Endometrial microvascular endothelial cells (primary cell): ENCODE results near the gene PAX8. TPM values are rescaled to one million over a fixed set of nuclear protein-coding genes. Genes with fewer than 3 reads are reported as not detected.

Experiments
- in situ Hi-C: cut with HindIII; loops from 2 replicates; pipeline ENCODE4 v1.10.0; 2017; ENCODE audit warnings: low sequenced_read_pairs, low pct_unique_long_range_greater_than_20kb; ENCODE audit errors: inconsistent ontology term
- total RNA-seq: library from RNA; depleted of rRNA; stranded (reverse); fragments of >200 nt; gene quantifications from one replicate; pipeline ENCODE4 v1.2.3, GENCODE V29; 2015; ENCODE audit errors: inconsistent ontology term

Gene PAX8
- total RNA-seq, 1 donor from 2014 or later, result 0.28 TPM

GRCh38 chr2:113198790-113199612 lies 79.7 kb downstream of the PAX8 start:
- in situ Hi-C loops, result no loop called here

- in situ Hi-C loops, result no loop called here
Measured at GRCh38 chr2:113198048-113198789, 80.5 kb downstream of the PAX8 start.

- in situ Hi-C loops, result no loop called here
Measured at GRCh38 chr2:113197347-113198047, 81.2 kb downstream of the PAX8 start.

GRCh38 chr2:113196839-113197238 lies 81.9 kb downstream of the PAX8 start:
- in situ Hi-C loops, result no loop called here

- in situ Hi-C loops, result no loop called here
Measured at GRCh38 chr2:113195923-113196501, 82.7 kb downstream of the PAX8 start.

- in situ Hi-C loops, result no loop called here
Measured at GRCh38 chr2:113192459-113193100, 86.1 kb downstream of the PAX8 start.

DNA sequence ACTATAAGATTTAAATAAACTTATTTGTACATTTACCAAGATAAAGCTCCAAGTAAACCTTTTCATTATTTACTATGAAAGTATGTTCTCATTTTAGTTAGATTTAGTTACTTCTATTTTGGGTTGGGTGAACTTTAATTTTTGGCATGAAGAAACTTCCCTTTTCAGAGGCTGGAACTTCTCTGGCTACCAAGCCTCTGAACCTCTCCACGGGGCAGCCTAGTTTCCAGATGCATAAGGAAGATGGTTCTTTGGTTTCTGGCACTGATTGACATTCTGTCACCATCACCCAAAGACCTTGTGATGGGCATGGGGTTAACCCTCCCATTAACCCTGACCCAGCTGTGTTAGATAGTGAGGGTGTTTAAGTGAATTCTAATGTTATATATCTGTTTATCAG lies 87.8 kb downstream of the PAX8 start:
- in situ Hi-C loops, result no loop called here

GRCh38 chr2:113187771-113188170 lies 91.0 kb downstream of the PAX8 start:
- in situ Hi-C loops, result no loop called here

GRCh38 chr2:113186433-113186796 lies 92.3 kb downstream of the PAX8 start:
- in situ Hi-C loops, result no loop called here

- in situ Hi-C loops, result no loop called here
Measured at GRCh38 chr2:113185664-113186432, 92.9 kb downstream of the PAX8 start.

GRCh38 chr2:113184531-113185230 lies 94.0 kb downstream of the PAX8 start:
- in situ Hi-C loops, result no loop called here

DNA sequence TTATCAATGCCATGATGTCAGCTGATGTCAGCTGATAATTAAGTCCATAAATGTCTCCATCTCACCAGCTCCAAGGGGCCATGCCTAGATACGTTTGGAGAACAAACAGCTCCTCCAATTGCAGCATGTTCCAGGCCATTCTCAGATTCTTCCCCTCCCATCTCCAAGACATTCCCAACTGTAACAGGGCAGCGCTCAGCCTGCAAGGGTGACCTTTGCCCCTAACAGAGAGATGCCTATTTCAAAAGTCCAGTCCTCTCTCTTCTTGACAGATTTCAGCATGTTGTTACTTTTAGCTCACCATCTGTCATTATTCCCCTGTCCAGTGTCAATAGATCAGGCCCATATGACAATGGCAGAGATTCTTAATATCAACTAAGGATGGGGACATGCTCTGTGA lies 95.0 kb downstream of the PAX8 start:
- in situ Hi-C loops, result no loop called here

DNA sequence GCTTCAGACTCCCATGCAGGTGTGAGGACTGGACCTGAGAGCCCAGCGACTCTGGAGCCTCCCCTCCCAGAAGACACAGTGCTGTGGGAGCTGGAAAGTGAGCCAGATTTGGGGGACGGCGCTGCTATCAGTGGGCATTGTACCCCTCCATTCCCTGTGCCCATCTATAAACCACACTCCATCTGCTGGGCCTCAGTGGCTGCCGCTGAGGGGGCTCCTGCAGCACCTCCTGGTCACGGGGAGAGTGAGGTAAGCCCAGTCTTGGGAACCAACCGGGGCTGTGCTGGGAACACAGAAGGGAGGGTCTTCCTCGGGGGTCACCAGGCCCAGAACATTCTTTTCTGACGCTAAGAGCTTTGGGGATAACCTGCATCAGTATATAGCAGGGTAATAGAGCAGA lies 95.5 kb downstream of the PAX8 start:
- in situ Hi-C loops, result no loop called here

DNA sequence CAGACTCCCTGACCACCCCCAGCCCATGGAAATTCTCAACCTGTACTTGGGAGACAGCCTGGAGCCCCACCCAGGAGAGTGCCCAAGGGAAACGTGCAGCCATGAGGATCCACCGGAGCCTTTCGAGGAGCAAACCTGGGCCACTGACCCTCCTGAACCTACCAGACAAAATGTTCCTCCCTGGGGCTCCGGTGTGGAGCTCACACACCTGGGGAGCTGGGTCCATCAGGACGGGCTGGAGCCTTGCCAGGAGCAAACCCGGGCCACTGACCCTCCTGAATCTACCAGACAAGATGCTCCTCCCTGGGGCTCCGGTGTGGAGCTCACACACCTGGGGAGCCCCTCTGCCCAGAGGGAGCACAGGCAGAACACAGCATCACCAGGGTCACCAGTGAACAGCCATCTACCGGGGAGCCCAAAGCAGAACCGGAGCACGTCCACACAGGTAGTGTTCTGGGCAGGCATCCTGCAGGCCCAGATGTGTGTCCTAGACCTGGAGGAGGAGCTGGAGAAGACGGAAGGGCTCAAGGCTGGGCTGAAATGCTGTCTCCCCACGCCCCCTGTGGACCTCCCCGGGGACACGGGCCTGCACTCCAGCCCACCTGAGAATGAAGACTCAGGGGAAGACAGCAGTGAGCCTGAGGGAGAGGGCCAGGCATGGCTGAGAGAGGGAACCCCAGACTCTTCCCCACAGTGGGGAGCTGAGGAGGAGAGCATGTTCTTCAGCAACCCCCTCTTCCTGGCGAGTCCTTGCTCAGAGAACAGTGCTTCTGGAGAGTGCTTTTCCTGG lies 96.1 kb downstream of the PAX8 start:
- in situ Hi-C loops, result no loop called here

GRCh38 chr2:113181258-113182051 lies 97.3 kb downstream of the PAX8 start:
- in situ Hi-C loops, result no loop called here
